GM23248 (cell line): ENCODE results near the gene FAU.

Experiments
- EZH2 ChIP-seq: fragments of 200-600 bp; sonication (generic); IDR thresholded peaks from 2 replicates; pipeline ENCODE4 v1.6.1; 2018; ENCODE audit warnings: antibody characterized with exemption, mild to moderate bottlenecking; ENCODE audit not compliant: insufficient read depth, poor library complexity, severe bottlenecking
- EZH2phosphoT487 ChIP-seq: fragments of 200-600 bp; sonication (generic); IDR thresholded peaks from 2 replicates; pipeline ENCODE4 v1.6.1; 2018; ENCODE audit warnings: antibody characterized with exemption, moderate library complexity, mild to moderate bottlenecking, low read depth; ENCODE audit not compliant: insufficient read depth

DNA sequence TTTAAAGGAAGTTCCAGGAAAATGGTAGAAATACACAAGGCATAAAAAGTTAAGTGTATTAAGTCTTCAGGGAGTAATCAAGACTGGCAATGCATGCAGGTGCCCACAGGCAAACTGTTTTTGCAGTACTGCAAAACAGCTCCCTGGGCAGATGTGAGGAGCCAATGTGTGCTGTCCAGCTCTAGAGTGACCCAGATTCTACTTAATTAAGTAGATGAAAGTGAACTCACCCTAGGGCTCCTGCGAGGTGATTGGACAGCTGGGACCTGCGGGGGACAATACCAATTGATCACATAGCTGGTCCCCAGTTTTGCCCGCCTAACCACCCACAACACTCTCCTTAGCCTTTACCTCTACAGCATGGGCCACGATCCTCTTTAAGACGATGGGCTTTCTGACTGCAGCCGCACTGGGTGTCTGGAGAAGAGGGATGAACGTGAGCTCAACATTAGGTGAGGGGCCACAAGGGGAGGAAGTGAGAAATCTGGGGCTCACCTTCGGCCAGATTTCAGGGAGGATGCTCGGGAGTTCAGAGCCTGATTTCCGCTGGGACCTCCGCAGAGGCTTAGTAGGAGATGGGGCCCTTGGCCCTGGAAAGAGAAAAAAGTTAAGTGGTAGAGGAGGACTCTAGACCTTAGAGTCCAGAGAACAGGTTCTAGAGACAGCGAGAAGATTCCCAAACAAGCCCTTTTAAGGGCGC lies 38.6 kb downstream of the FAU start:
- TF ChIP-seq EZH2phosphoT487 (no peak), EZH2 (no peak)
